SH-SY5Y (cell line): ENCODE data around the gene RGS16.

ENCODE experiments used
- GATA2 ChIP-seq: IDR thresholded peaks from 2 replicates; pipeline ENCODE4 v1.6.1; 2011; ENCODE audit warnings: mild to moderate bottlenecking, low read depth, low read length
- GATA3 ChIP-seq: IDR thresholded peaks from 2 replicates; pipeline ENCODE4 v1.6.1; 2011; ENCODE audit warnings: low read depth, mild to moderate bottlenecking, low read length, moderate library complexity

DNA sequence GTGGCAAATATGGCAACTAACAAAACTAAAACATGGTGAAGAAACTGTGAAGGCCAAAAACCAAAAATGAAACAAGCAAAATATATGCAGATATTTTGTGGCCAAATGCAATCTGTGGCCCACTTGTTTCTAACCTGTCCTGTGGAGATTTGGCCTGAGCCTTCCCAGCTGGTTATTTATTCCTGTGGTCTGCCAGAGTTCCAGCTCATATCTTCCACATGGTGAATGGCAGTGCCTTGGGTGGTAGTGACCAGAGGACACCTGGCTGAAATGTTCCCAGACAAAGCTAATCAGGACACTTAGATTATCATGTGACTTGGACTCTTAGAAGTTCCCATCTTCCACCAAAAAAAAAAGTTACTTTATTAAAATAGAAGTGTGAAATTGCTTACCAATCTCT, 54.8 kb downstream of the RGS16 start:
- TF ChIP-seq GATA3 (no peak), GATA2 (no peak)
